Trophoblast cell (in vitro differentiated cells and primary cell): ENCODE data around the gene GRIA4.

Experiments
- DNase-seq, 2 donors: peaks; one replicate each; pipeline ENCODE4 v3.0.0-alpha.2; 2016
- H2AFZ ChIP-seq: 2 replicates; pipeline ENCODE4 v1.6.1; 2013; ENCODE audit warnings: low read length, moderate library complexity, mild to moderate bottlenecking; ENCODE audit not compliant: insufficient read depth, poor library complexity
- H2AK5ac ChIP-seq: 2 replicates; pipeline ENCODE4 v1.6.1; 2013; ENCODE audit warnings: mild to moderate bottlenecking, low read length
- H2BK120ac ChIP-seq: 2 replicates; pipeline ENCODE4 v1.6.1; 2013; ENCODE audit warnings: low read length, mild to moderate bottlenecking, moderate library complexity; ENCODE audit not compliant: insufficient read depth, poor library complexity
- H2BK12ac ChIP-seq: 2 replicates; pipeline ENCODE4 v1.6.1; 2013; ENCODE audit warnings: mild to moderate bottlenecking, low read length, moderate library complexity
- H2BK5ac ChIP-seq: 2 replicates; pipeline ENCODE4 v1.6.1; 2013; ENCODE audit warnings: low read length, low read depth, moderate library complexity, mild to moderate bottlenecking; ENCODE audit not compliant: poor library complexity
- H3K14ac ChIP-seq: 2 replicates; pipeline ENCODE4 v1.6.1; 2013; ENCODE audit warnings: mild to moderate bottlenecking, low read length
- H3K18ac ChIP-seq: 2 replicates; pipeline ENCODE4 v1.6.1; 2013; ENCODE audit warnings: mild to moderate bottlenecking, low read length
- H3K23ac ChIP-seq: 2 replicates; pipeline ENCODE4 v1.6.1; 2013; ENCODE audit warnings: low read length
- H3K27ac ChIP-seq: 2 replicates; pipeline ENCODE4 v1.5.1; 2013; ENCODE audit warnings: low read depth, mild to moderate bottlenecking, inconsistent platforms, low read length, moderate library complexity
- H3K27me3 ChIP-seq: 2 replicates; pipeline ENCODE4 v1.6.1; 2013; ENCODE audit warnings: inconsistent platforms, mild to moderate bottlenecking, low read length, moderate library complexity; ENCODE audit not compliant: insufficient read depth
- H3K36me3 ChIP-seq, 2 experiments: 1 replicate in 1 of 2; 2 replicates in 1 of 2; pipeline ENCODE4 v1.6.1; 2013; ENCODE audit warnings: low read length in 2 of 2, mild to moderate bottlenecking in 2 of 2, moderate library complexity in 1 of 2; ENCODE audit not compliant: insufficient read depth in 2 of 2, control insufficient read depth in 1 of 2
- H3K4ac ChIP-seq: 2 replicates; pipeline ENCODE4 v1.6.1; 2013; ENCODE audit warnings: low read depth, mild to moderate bottlenecking, low read length, moderate library complexity
- H3K4me1 ChIP-seq, 2 experiments: 1 replicate in 1 of 2; 2 replicates in 1 of 2; pipeline ENCODE4 v1.6.1; 2013; ENCODE audit warnings: low read length in 2 of 2, mild to moderate bottlenecking in 2 of 2, moderate library complexity in 1 of 2; ENCODE audit not compliant: insufficient read depth in 2 of 2, control insufficient read depth in 1 of 2
- H3K4me2 ChIP-seq: 2 replicates; pipeline ENCODE4 v1.6.1; 2013; ENCODE audit warnings: inconsistent platforms, mild to moderate bottlenecking, low read length, moderate library complexity
- H3K4me3 ChIP-seq: 2 replicates; pipeline ENCODE4 v1.5.1; 2013; ENCODE audit warnings: mild to moderate bottlenecking, low read depth, low read length, inconsistent platforms
- H3K79me1 ChIP-seq: one replicate; pipeline ENCODE4 v1.6.1; 2013; ENCODE audit warnings: low read length
- H3K79me2 ChIP-seq: 2 replicates; pipeline ENCODE4 v1.6.1; 2013; ENCODE audit warnings: low read length, mild to moderate bottlenecking; ENCODE audit not compliant: control insufficient read depth, insufficient read depth, poor library complexity
- H3K9ac ChIP-seq: 2 replicates; pipeline ENCODE4 v1.6.1; 2013; ENCODE audit warnings: mild to moderate bottlenecking, low read length
- H3K9me3 ChIP-seq: 2 replicates; pipeline ENCODE4 v1.6.1; 2013; ENCODE audit warnings: low read depth, mild to moderate bottlenecking, control low read depth, inconsistent platforms, low read length; ENCODE audit not compliant: insufficient read depth
- H4K12ac ChIP-seq: 2 replicates; pipeline ENCODE4 v1.6.1; 2013; ENCODE audit warnings: low read depth, mild to moderate bottlenecking, low read length, moderate library complexity
- H4K8ac ChIP-seq: 2 replicates; pipeline ENCODE4 v1.6.1; 2013; ENCODE audit warnings: low read depth, mild to moderate bottlenecking, low read length, moderate library complexity
- H4K91ac ChIP-seq: one replicate; pipeline ENCODE4 v1.6.1; 2013; ENCODE audit warnings: low read depth, mild to moderate bottlenecking, low read length, moderate library complexity
- WGBS: extraction: QIAGEN DNeasy Blood & Tissue Kit; methylation state at CpG from one replicate; pipeline ENCODE4 v1.1.7; 2013; ENCODE audit warnings: missing lambda C conversion rate; ENCODE audit not compliant: insufficient read length, insufficient coverage; ENCODE audit errors: extremely low coverage; 5-methylcytosine and 5-hydroxymethylcytosine counted together

GRIA4 gene

DNA sequence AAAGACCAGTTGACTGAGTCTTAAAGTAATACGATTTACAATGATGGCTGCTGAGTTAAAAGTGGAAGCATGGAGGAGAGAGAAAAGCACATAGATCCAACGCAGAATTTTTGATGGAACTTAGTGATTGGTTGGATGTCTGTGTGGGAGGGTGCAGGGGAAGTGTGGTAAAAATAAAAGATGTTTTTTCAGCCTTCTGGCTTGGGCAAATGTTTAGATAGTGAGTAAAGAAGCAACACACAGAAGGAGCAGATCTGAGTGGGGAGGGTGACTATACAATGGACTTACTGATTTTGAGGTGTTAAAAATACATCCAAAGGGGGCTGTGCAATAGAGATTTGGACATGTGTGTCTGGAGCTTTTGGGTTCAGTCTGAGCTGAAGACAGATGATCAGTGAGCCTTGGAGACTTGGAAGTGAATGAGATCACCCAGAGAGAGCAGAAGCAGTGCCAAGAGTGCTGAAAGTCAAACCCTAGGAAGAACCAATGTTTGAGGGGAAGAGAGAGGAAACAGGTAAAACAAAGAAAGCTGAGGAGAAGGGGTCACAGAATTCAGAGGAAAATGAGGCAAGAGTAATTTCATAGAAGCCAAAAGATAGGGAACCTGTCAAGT is 8.6 kb downstream of the GRIA4 start:
- Histone ChIP-seq H3K9me3 (no peaks in the 10 kb centered on the region), H3K23ac (no peak overlapping the region), H3K27me3 (no peaks in the 10 kb centered on the region), H2AFZ (no peak overlapping the region), H3K27ac (no peak overlapping the region), H2BK120ac (no peak overlapping the region), H3K4me3 (no peak overlapping the region), H3K14ac (no peak overlapping the region), H3K4me2 (no peak overlapping the region), H3K36me3 (no peaks in the 10 kb centered on the region), H3K4me1 (no peaks in the 10 kb centered on the region), H4K8ac (no peak overlapping the region), H2AK5ac (no peak overlapping the region), H3K79me2 (no peaks in the 10 kb centered on the region), H3K79me1 (no peaks in the 10 kb centered on the region), H3K4ac (no peak overlapping the region), H3K9ac (no peak overlapping the region), H4K12ac (no peak overlapping the region), H3K18ac (no peak overlapping the region), H4K91ac (no peak overlapping the region), H2BK5ac (no peak overlapping the region), H2BK12ac (no peak overlapping the region)
- no peak for DNase-seq
- WGBS: no CpG with 5 or more reads among the region's 2 CpGs

DNA sequence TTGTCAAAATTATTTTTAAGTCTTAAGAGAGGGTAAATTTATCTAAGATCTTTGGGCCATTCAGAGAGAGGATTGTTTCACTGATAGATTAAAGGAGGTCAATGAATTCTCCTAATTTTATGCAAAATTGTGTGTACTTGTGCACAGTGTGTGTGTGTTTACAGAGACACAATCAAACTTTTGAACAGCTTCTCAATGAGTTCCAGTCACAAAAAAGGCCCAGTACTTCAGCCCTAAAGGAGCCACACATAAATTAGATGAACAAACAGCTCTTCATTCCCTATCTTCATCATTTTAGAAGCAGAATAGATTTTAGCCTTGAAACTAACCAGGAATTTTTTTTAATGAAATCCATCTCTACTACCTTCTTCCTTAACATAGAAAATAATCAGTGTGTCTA is 9.7 kb downstream of the GRIA4 start:
- Histone ChIP-seq H2AFZ (no peak overlapping the region), H3K27ac (no peak overlapping the region), H3K79me1 (no peaks in the 10 kb centered on the region), H4K8ac (no peak overlapping the region), H3K9me3 (no peaks in the 10 kb centered on the region), H3K4ac (no peak overlapping the region), H3K79me2 (no peaks in the 10 kb centered on the region), H4K91ac (no peak overlapping the region), H3K36me3 (no peaks in the 10 kb centered on the region), H3K4me3 (no peak overlapping the region), H3K14ac (no peak overlapping the region), H3K9ac (no peak overlapping the region), H3K4me2 (no peak overlapping the region), H2BK5ac (no peak overlapping the region), H3K27me3 (no peaks in the 10 kb centered on the region), H4K12ac (no peak overlapping the region), H2AK5ac (no peak overlapping the region), H3K23ac (no peak overlapping the region), H3K4me1 (no peaks in the 10 kb centered on the region), H3K18ac (no peak overlapping the region), H2BK12ac (no peak overlapping the region), H2BK120ac (no peak overlapping the region)
- DNase-seq: no peak

DNA sequence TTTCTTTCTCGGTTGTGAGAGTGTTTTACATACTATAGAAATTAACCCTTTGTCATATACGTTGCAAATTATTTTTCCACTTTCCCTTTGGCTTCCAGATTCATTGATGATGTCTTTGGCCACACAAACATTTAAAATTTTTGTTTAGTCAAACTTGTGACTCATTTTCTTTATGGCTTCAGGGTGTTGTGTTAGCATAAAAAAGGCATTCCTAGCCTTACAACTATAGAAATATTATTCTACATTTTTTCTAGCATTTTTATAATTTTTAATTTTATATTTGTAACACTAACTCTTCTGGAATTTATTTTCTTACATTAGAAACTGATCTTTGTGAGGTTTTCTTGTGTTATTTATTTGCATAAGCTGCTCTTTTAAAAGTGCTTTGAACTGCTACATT is 12.1 kb downstream of the GRIA4 start:
- Histone ChIP-seq H4K8ac (no peak overlapping the region), H4K12ac (no peak overlapping the region), H3K23ac (no peak overlapping the region), H3K4me3 (no peak overlapping the region), H3K4me2 (no peak overlapping the region), H2AFZ (no peak overlapping the region), H4K91ac (no peak overlapping the region), H3K9ac (no peak overlapping the region), H3K36me3 (no peaks in the 10 kb centered on the region), H3K4me1 (no peaks in the 10 kb centered on the region), H3K27me3 (no peaks in the 10 kb centered on the region), H2BK5ac (no peak overlapping the region), H3K18ac (no peak overlapping the region), H3K14ac (no peak overlapping the region), H3K4ac (no peak overlapping the region), H2BK120ac (no peak overlapping the region), H3K79me1 (no peaks in the 10 kb centered on the region), H2BK12ac (no peak overlapping the region), H3K27ac (no peak overlapping the region), H3K9me3 (no peaks in the 10 kb centered on the region), H2AK5ac (no peak overlapping the region), H3K79me2 (no peaks in the 10 kb centered on the region)
- WGBS: no CpG with 5 or more reads among the region's 2 CpGs
- DNase-seq: no peak

DNA sequence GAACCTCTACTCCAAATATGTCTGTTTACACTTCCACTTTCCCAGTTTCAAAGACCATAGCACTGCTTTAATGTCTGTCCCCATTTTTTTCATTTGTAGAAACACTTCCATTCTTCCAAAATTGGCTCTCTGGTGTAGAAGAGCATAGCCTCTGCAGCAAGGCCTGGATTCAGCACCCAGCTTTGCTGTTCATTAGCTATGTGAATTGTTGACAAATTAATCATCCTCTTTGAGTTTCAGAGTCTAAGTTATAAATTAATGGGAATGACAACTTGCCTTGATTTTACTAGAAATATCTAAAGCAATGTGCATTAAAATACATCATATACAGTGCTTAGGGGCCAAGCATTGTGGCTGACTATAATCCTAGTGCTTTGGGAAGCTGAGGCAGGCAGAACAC is 22.4 kb downstream of the GRIA4 start:
- Histone ChIP-seq H3K18ac (no peak overlapping the region), H3K27me3 (no peaks in the 10 kb centered on the region), H3K23ac (no peak overlapping the region), H3K4me1 (no peaks in the 10 kb centered on the region), H4K8ac (no peak overlapping the region), H2AFZ (no peak overlapping the region), H4K91ac (no peak overlapping the region), H2AK5ac (no peak overlapping the region), H4K12ac (no peak overlapping the region), H3K79me1 (no peaks in the 10 kb centered on the region), H3K4ac (no peak overlapping the region), H2BK120ac (no peak overlapping the region), H3K27ac (no peak overlapping the region), H3K9ac (no peak overlapping the region), H2BK12ac (no peak overlapping the region), H3K4me2 (no peak overlapping the region), H2BK5ac (no peak overlapping the region), H3K14ac (no peak overlapping the region), H3K79me2 (no peaks in the 10 kb centered on the region), H3K4me3 (no peak overlapping the region), H3K36me3 (no peaks in the 10 kb centered on the region), H3K9me3 (no peaks in the 10 kb centered on the region)
- no peak for DNase-seq
